CD8-positive, alpha-beta memory T cell (primary cell): ENCODE data around the gene VKORC1. TPM values are rescaled to one million over a fixed set of nuclear protein-coding genes. Genes with fewer than 3 reads are reported as not detected.

ENCODE experiments used
- CTCF ChIA-PET: fragments of 350-600 bp; sonication (Branson Sonifier 250); formaldehyde crosslinking; loops from one replicate; lab custom pipeline; 2021; ENCODE audit warnings: antibody characterized with exemption; lab: Charles Lee
- POLR2A ChIA-PET: fragments of 350-600 bp; sonication (Branson Sonifier 250); formaldehyde crosslinking; loops from one replicate; lab custom pipeline; 2021; ENCODE audit warnings: antibody characterized with exemption; lab: Charles Lee
- DNase-seq, 5 donors: peaks; one replicate each; pipeline versions ENCODE4 v3.0.0 to v3.0.0-alpha.2; 2020 to 2022; ENCODE audit warnings: mixed read lengths in 1 of 5
- H3K27ac ChIP-seq: one replicate; pipeline ENCODE4 v1.7.0; 2013; ENCODE audit warnings: low read depth, mild to moderate bottlenecking, low read length, moderate library complexity
- H3K27me3 ChIP-seq: 2 replicates; pipeline ENCODE4 v1.7.0; 2013; ENCODE audit warnings: low read length, mild to moderate bottlenecking; ENCODE audit not compliant: insufficient read depth, poor library complexity, severe bottlenecking
- H3K36me3 ChIP-seq: 2 replicates; pipeline ENCODE4 v1.7.0; 2013; ENCODE audit warnings: mild to moderate bottlenecking, low read length, moderate library complexity; ENCODE audit not compliant: insufficient read depth
- H3K4me1 ChIP-seq: 2 replicates; pipeline ENCODE4 v1.7.0; 2013; ENCODE audit warnings: mild to moderate bottlenecking, low read length, moderate library complexity; ENCODE audit not compliant: insufficient read depth
- H3K4me3 ChIP-seq: 2 replicates; pipeline ENCODE4 v1.7.0; 2013; ENCODE audit warnings: mild to moderate bottlenecking, low read length
- H3K9me3 ChIP-seq: 2 replicates; pipeline ENCODE4 v1.7.0; 2013; ENCODE audit warnings: mild to moderate bottlenecking, low read length
- H3K27ac Mint-ChIP-seq, 8 donors: one replicate each; pipeline ENCODE4 v1.8.0; 2020 to 2021; ENCODE audit warnings: mixed read lengths in 8 of 8, mild to moderate bottlenecking in 6 of 8, inconsistent platforms in 3 of 8, moderate library complexity in 3 of 8
- H3K27me3 Mint-ChIP-seq, 2 donors: one replicate each; pipeline ENCODE4 v1.8.0; 2020 to 2021; ENCODE audit warnings: mixed read lengths in 2 of 2, mild to moderate bottlenecking in 1 of 2, moderate library complexity in 1 of 2
- H3K36me3 Mint-ChIP-seq, 3 donors: one replicate each; pipeline ENCODE4 v1.8.0; 2020 to 2021; ENCODE audit warnings: mixed read lengths in 3 of 3, inconsistent platforms in 1 of 3, mild to moderate bottlenecking in 1 of 3
- H3K4me1 Mint-ChIP-seq, 3 donors: one replicate each; pipeline ENCODE4 v1.8.0; 2020 to 2021; ENCODE audit warnings: mixed read lengths in 3 of 3, inconsistent platforms in 1 of 3, mild to moderate bottlenecking in 1 of 3
- H3K4me3 Mint-ChIP-seq, 7 donors: one replicate each; pipeline ENCODE4 v1.8.0; 2020 to 2021; ENCODE audit warnings: mixed read lengths in 7 of 7, mild to moderate bottlenecking in 6 of 7, moderate library complexity in 4 of 7, inconsistent platforms in 2 of 7
- H3K9me3 Mint-ChIP-seq, 5 donors: one replicate each; pipeline ENCODE4 v1.8.0; 2020 to 2022; ENCODE audit warnings: mixed read lengths in 5 of 5, mild to moderate bottlenecking in 3 of 5, moderate library complexity in 2 of 5, inconsistent platforms in 1 of 5
- polyA plus RNA-seq: library from polyadenylated mRNA; unstranded; fragments of 300-500 nt; fragmentation: Illumina TruSeq; gene quantifications from one replicate; pipeline ENCODE4 v1.2.3, GENCODE V29; 2021
- total RNA-seq, 2 experiments: library from RNA; stranded (reverse); gene quantifications; one replicate each; pipeline ENCODE4 v1.2.3, GENCODE V29; 2021

Gene VKORC1
- total and polyA plus RNA-seq, 3 experiments from 2014 or later = 66.0 to 124 (median 74.3) TPM

GRCh38 chr16:31072540-31073141 is 22.0 kb downstream of the VKORC1 start:
- peaks cover 0 to 41% (median 0%) of the 10 kb centered on the region in 3 donors for H3K36me3 Mint-ChIP-seq
- peak overlapping the region; percentile 87 to 97 (median 97) for H3K4me3 Mint-ChIP-seq
- peaks cover 0 to 3% of the 10 kb centered on the region in 2 donors for H3K27me3 Mint-ChIP-seq
- Histone ChIP-seq H3K36me3 (peaks cover 9% of the 10 kb centered on the region), H3K27ac (peak overlapping the region; percentile 89), H3K9me3 (no peaks in the 10 kb centered on the region), H3K27me3 (no peaks in the 10 kb centered on the region), H3K4me1 (peaks cover 24% of the 10 kb centered on the region), H3K4me3 (peak overlapping the region; percentile 100)
- ChIA-PET POLR2A (interaction anchor here (0.6 to 2.4 kb wide), 6 partner anchors 9 to 130 kb away, joined by 3 to 37 read pairs (median 16); partner anchors contain the start of genes KAT8, PYCARD and STX4), CTCF (interaction anchor here (1.5 to 2.2 kb wide), 4 partner anchors 8 to 119 kb away, joined by 3 to 8 read pairs (median 6); no protein-coding TSS in a partner anchor)
- no peaks in the 10 kb centered on the region for H3K9me3 Mint-ChIP-seq
- peak overlapping the region; percentile 89 to 97 (median 94) for H3K27ac Mint-ChIP-seq
- peaks cover 39 to 51% (median 43%) of the 10 kb centered on the region in 3 donors for H3K4me1 Mint-ChIP-seq
- peak in 2 of 5 donors; percentile 12 to 16 for DNase-seq

DNA sequence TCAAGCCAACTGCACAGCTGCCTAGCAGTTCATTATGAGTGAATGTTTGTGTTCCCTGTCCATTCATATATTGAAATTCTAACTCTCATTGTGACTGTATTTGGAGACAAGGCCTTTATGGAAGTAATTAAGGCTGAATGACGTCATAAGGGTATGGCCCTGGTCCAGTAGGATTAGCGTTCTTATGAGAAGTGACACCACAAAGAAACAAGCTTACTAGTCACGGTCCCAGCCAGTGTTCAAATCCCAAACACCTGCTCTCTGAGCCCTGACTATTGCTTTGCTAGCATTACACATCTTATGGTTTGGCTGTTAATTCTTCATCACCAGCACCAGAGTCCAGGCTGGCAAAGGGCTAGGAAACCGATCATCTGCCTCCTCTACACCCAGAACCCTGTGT is 22.7 kb downstream of the VKORC1 start:
- Mint-ChIP-seq H3K27ac (peak overlapping the region; percentile 89 to 97 (median 94)), H3K9me3 (no peaks in the 10 kb centered on the region), H3K4me1 (peaks cover 41 to 56% (median 48%) of the 10 kb centered on the region in 3 donors), H3K4me3 (peak overlapping the region; percentile 87 to 97 (median 97)), H3K27me3 (peaks cover 0 to 3% of the 10 kb centered on the region in 2 donors), H3K36me3 (peaks cover 0 to 34% (median 0%) of the 10 kb centered on the region in 3 donors)
- DNase-seq = no peak
- POLR2A ChIA-PET = no interaction called here
- Histone ChIP-seq H3K4me3 (peak overlapping the region; percentile 100), H3K27ac (peak overlapping the region; percentile 89), H3K27me3 (no peaks in the 10 kb centered on the region), H3K9me3 (no peaks in the 10 kb centered on the region), H3K4me1 (peaks cover 24% of the 10 kb centered on the region), H3K36me3 (peaks cover 2% of the 10 kb centered on the region)
- CTCF ChIA-PET = interaction anchor here (1.2 kb wide), 1 partner anchor 38 kb away, joined by 3 read pairs; no protein-coding TSS in a partner anchor

DNA sequence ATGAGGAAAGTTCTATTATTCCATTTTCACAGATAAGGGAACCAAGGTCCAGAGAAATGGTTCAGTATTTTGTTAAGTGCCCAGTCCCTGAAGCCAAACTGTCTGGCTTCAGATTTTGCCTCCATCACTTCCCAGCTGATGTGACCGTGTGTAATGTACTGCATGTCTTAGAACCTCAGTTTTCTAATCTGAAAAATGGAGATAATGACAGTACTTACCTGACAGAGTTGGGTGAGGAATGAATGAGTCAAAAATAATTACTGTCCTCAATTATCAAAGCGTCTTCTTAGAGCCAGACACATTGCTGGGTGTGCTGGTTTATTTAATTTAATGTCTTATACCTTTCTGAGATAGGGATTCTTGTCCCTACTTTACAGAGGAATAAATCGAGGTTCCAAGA is 27.3 kb downstream of the VKORC1 start:
- Mint-ChIP-seq H3K9me3 (no peaks in the 10 kb centered on the region), H3K4me1 (peaks cover 61 to 72% (median 69%) of the 10 kb centered on the region in 3 donors), H3K36me3 (peaks cover 0 to 5% (median 0%) of the 10 kb centered on the region in 3 donors), H3K4me3 (no peak overlapping the region), H3K27me3 (no peaks in the 10 kb centered on the region), H3K27ac (peak overlapping the region in 4 of 8 donors; percentile 17 to 33 (median 24))
- Histone ChIP-seq H3K4me1 (peaks cover 48% of the 10 kb centered on the region), H3K27ac (no peak overlapping the region), H3K27me3 (no peaks in the 10 kb centered on the region), H3K9me3 (no peaks in the 10 kb centered on the region), H3K4me3 (no peak overlapping the region), H3K36me3 (no peaks in the 10 kb centered on the region)
- DNase-seq = no peak
- ChIA-PET POLR2A (no interaction called here), CTCF (no interaction called here)

DNA sequence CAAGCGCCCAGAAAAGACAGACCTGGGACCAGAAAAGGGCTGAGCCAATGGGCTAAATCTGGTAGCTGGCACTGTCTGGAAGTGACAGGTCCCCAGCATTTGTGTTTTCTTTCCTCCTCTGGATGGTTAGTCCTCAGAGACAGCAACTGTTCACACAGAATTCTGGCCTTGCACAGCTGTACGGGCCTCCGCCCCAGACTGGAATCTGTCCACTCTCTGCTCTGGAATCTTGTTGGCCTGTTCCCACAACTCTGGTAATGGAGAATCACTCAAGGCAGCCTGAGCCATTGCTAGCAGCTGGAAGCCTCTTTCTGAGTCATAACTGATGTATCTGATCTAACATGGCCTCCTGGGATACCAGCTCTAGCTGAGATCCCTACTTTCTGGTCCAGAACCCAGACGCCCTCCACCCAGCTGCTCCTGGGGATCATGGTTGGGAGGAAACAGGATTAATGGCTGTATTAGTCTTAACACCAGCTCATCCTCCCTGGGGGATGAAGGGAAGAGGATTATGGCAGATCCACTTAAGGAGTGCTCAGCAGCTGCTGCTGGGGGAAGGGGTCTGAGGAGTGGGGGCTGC is 29.6 kb downstream of the VKORC1 start:
- Mint-ChIP-seq H3K36me3 (peaks cover 0 to 19% (median 1%) of the 10 kb centered on the region in 3 donors), H3K9me3 (no peaks in the 10 kb centered on the region), H3K4me1 (peaks cover 57 to 79% (median 72%) of the 10 kb centered on the region in 3 donors), H3K4me3 (peak overlapping the region; percentile 78 to 92 (median 85)), H3K27ac (peak overlapping the region; percentile 72 to 94 (median 88)), H3K27me3 (no peaks in the 10 kb centered on the region)
- no peak for DNase-seq
- no peaks in the 10 kb centered on the region for H3K36me3 ChIP-seq
- H3K27me3 ChIP-seq = no peaks in the 10 kb centered on the region
- CTCF ChIA-PET = interaction anchor here (1.0 to 2.1 kb wide), 2 partner anchors 9 to 70 kb away, joined by 3 to 8 read pairs; partner anchors contain the start of genes ZNF646 and ZNF668
- POLR2A ChIA-PET = interaction anchor here (0.7 to 3.8 kb wide), 2 partner anchors 8 to 94 kb away, joined by 3 to 14 read pairs; partner anchors contain the start of genes ZNF646 and ZNF668
- H3K27ac ChIP-seq = no peak overlapping the region
- peaks cover 50% of the 10 kb centered on the region for H3K4me1 ChIP-seq
- H3K9me3 ChIP-seq = no peaks in the 10 kb centered on the region
- no peak overlapping the region for H3K4me3 ChIP-seq

GRCh38 chr16:31063843-31064611 is 30.6 kb downstream of the VKORC1 start:
- Mint-ChIP-seq H3K4me3 (peak overlapping the region; percentile 78 to 92 (median 85)), H3K27ac (peak overlapping the region; percentile 76 to 95 (median 90)), H3K4me1 (peaks cover 53 to 74% (median 71%) of the 10 kb centered on the region in 3 donors), H3K9me3 (no peaks in the 10 kb centered on the region), H3K36me3 (peaks cover 0 to 22% (median 1%) of the 10 kb centered on the region in 3 donors), H3K27me3 (no peaks in the 10 kb centered on the region)
- H3K27ac ChIP-seq = peak overlapping the region; percentile 0
- peaks cover 50% of the 10 kb centered on the region for H3K4me1 ChIP-seq
- CTCF ChIA-PET = interaction anchor here (2.1 kb wide), 1 partner anchor 9 kb away, joined by 8 read pairs; the partner anchor contains the start of genes ZNF646 and ZNF668
- H3K36me3 ChIP-seq = no peaks in the 10 kb centered on the region
- H3K4me3 ChIP-seq = peak overlapping the region; percentile 23
- POLR2A ChIA-PET = interaction anchor here (0.6 to 3.8 kb wide), 3 partner anchors 9 to 113 kb away, joined by 3 to 14 read pairs (median 5); partner anchors contain the start of genes ZNF646 and ZNF668
- H3K27me3 ChIP-seq = no peaks in the 10 kb centered on the region
- no peaks in the 10 kb centered on the region for H3K9me3 ChIP-seq
- DNase-seq = peak in 2 of 5 donors; percentile 14 to 56

GRCh38 chr16:31063495-31063842 is 31.1 kb downstream of the VKORC1 start:
- ChIA-PET POLR2A (interaction anchor here (0.6 to 3.8 kb wide), 3 partner anchors 9 to 114 kb away, joined by 3 to 14 read pairs (median 5); partner anchors contain the start of genes ZNF646 and ZNF668), CTCF (interaction anchor here (2.1 kb wide), 1 partner anchor 10 kb away, joined by 8 read pairs; the partner anchor contains the start of genes ZNF646 and ZNF668)
- Histone ChIP-seq H3K27me3 (no peaks in the 10 kb centered on the region), H3K4me3 (peak overlapping the region; percentile 23), H3K36me3 (no peaks in the 10 kb centered on the region), H3K27ac (peak overlapping the region; percentile 0), H3K9me3 (no peaks in the 10 kb centered on the region), H3K4me1 (peaks cover 50% of the 10 kb centered on the region)
- Mint-ChIP-seq H3K27me3 (no peaks in the 10 kb centered on the region), H3K36me3 (peaks cover 0 to 22% (median 1%) of the 10 kb centered on the region in 3 donors), H3K4me3 (peak overlapping the region; percentile 78 to 92 (median 85)), H3K27ac (peak overlapping the region in 7 of 8 donors; percentile 70 to 94 (median 87)), H3K9me3 (no peaks in the 10 kb centered on the region), H3K4me1 (peaks cover 51 to 69% (median 68%) of the 10 kb centered on the region in 3 donors)
- DNase-seq = no peak

DNA sequence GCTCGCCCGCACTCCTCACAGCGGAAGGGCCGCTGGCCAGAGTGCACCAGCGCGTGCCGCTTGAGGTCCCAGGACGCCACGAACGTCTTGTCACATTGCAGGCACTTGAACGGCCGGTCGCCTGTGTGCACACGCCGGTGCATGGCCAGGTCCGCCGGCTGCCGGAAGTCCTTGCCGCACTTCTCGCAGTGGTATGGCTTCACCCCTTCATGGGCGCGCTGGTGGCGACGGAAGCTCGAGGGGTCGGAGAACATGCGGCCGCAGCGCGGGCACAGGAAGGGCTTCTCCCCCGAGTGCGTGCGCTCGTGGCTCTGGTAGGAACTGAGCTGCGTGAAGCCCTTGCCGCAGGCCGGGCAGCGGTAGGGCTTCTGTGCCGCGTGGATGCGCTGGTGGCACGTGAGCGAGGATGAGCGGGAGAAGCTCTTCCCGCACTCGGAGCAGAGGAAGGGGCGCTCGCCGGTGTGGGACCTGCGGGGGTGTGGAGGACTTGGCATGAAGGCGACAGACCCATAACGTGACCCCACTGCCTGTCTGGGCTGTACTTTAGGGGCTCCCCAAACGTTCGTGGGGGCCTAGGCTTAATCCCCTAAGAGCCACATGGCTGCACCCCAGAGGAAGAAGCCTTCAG is 32.7 kb downstream of the VKORC1 start:
- Mint-ChIP-seq H3K27me3 (no peaks in the 10 kb centered on the region), H3K4me3 (peak overlapping the region in 4 of 7 donors; percentile 7 to 61 (median 14)), H3K36me3 (peaks cover 0 to 24% (median 1%) of the 10 kb centered on the region in 3 donors), H3K27ac (peak overlapping the region in 1 of 8 donors; percentile 54), H3K4me1 (peaks cover 45 to 60% (median 59%) of the 10 kb centered on the region in 3 donors), H3K9me3 (no peaks in the 10 kb centered on the region)
- Histone ChIP-seq H3K36me3 (no peaks in the 10 kb centered on the region), H3K4me3 (no peak overlapping the region), H3K27ac (no peak overlapping the region), H3K9me3 (no peaks in the 10 kb centered on the region), H3K4me1 (peaks cover 50% of the 10 kb centered on the region), H3K27me3 (no peaks in the 10 kb centered on the region)
- DNase-seq = no peak
- POLR2A ChIA-PET = interaction anchor here (0.6 to 3.8 kb wide), 4 partner anchors 11 to 116 kb away, joined by 3 to 14 read pairs (median 4); partner anchors contain the start of genes ZNF646 and ZNF668
- CTCF ChIA-PET = no interaction called here
